ENCODE measurements around the gene C19orf12. TPM values are rescaled to one million over a fixed set of nuclear protein-coding genes. Genes with fewer than 3 reads are reported as not detected.
A peak's percentile ranks its signal among the peaks of the same experiment; 100 is the strongest.

The C19orf12 gene
- total and polyA plus RNA-seq, 2 of the 13 experiments (the other 11 are each of a cell fraction or from before 2014, with no cell fraction given): 17.7 to 34.4 TPM

- TF ChIP-seq SRSF1 (optimal IDR thresholded peaks at IDR 0.05; ENCODE audit: low read depth, low read length) (no peak), AGO2 (optimal IDR thresholded peaks at IDR 0.05; ENCODE audit: low read depth, low read length) (no peak), HNF4A (CRISPR knock-in tag; IDR thresholded peaks at IDR 0.05) (peak; percentile 71), PITX1 (CRISPR knock-in tag; IDR thresholded peaks at IDR 0.05) (peak; percentile 16; the same call in 1 of the 2 replicates), ZNF768 (CRISPR knock-in tag; IDR thresholded peaks at IDR 0.05) (0 out of 2 replicates have a peak, but pooled peaks have one; percentile 12)
Measured at GRCh38 chr19:29678484-29679106, 36.5 kb downstream of the C19orf12 start (continued).

- intact Hi-C loops (cut with micrococcal nuclease; ENCODE audit: unreplicated experiment): no loop called here
- H3K9me3 ChIP-seq (ENCODE audit: low read length): no peaks in the 10 kb centered on the region
- FAIRE-seq (no peak), ATAC-seq (peak; percentile 28; the same call in 2 of the 3 replicates), DNase-seq (ENCODE audit: low spot score) (no peak)
- TF ChIP-seq ETV6 (CRISPR knock-in tag; conservative IDR thresholded peaks at IDR 0.05) (no peak), HMG20B (CRISPR knock-in tag; conservative IDR thresholded peaks at IDR 0.05) (no peak), AGO2 (optimal IDR thresholded peaks at IDR 0.05; ENCODE audit: low read depth, low read length) (peak; percentile 33), ZNF598 (CRISPR knock-in tag; IDR thresholded peaks at IDR 0.05; ENCODE audit: borderline replicate concordance) (no peak)
- TF ChIP-seq, protein P1, sequence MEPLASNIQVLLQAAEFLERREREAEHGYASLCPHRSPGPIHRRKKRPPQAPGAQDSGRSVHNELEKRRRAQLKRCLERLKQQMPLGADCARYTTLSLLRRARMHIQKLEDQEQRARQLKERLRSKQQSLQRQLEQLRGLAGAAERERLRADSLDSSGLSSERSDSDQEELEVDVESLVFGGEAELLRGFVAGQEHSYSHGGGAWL (CRISPR knock-in tag; IDR thresholded peaks at IDR 0.05): no peak
- WGBS (ENCODE audit: low lambda C conversion rate): 94% methylated on average over 18 of the region's 23 CpGs
- no peaks in the 10 kb centered on the region for H3K79me2 ChIP-seq (ENCODE audit: insufficient read depth, low read length)
- no peak overlapping the region for H2AFZ ChIP-seq (ENCODE audit: low read length)
- no peak overlapping the region for H3K4me2 ChIP-seq (ENCODE audit: low read depth, low read length)
- H3K4me1 ChIP-seq (ENCODE audit: insufficient read depth, low read length): peaks cover 31% of the 10 kb centered on the region
- H3K36me3 ChIP-seq (replicated peaks in 1 of 2; ENCODE audit: control insufficient read depth in 1 of 2, insufficient read depth in 2 of 2, low read length in 2 of 2): peaks cover 0 to 9% of the 10 kb centered on the region in 2 experiments; a peak in 2 of 5 replicates
- CTCF ChIA-PET (ENCODE audit: low intra/inter-chr PET ratio, low total read pairs): no interaction called here
- peaks cover 3 to 10% of the 10 kb centered on the region in 2 experiments; a peak in 4 of 5 replicates for H3K27me3 ChIP-seq (ENCODE audit: control insufficient read depth in 1 of 2, insufficient read depth in 2 of 2, low read length in 2 of 2)
- in situ Hi-C loops (cut with HindIII; ENCODE audit: extremely low pct_ligation_motif_present, low pct_unique_long_range_greater_than_20kb): no loop called here
- no peaks in the 10 kb centered on the region for H4K20me1 ChIP-seq (ENCODE audit: insufficient read depth, low read length)
- H3K27ac ChIP-seq (ENCODE audit: extremely low read length, insufficient read depth, low read length): no peak overlapping the region
- no TSS peak for BruUV-seq (replicated peaks)
- H3K4me3 ChIP-seq (replicated peaks in 1 of 3; ENCODE audit: insufficient read depth in 1 of 3, low read depth in 2 of 3, low read length in 3 of 3): no peak overlapping the region
- H3K9ac ChIP-seq (ENCODE audit: insufficient read depth, low read depth, low read length): no peak overlapping the region
- POLR2A ChIA-PET: no interaction called here
Measured at GRCh38 chr19:29677001-29677817, 37.9 kb downstream of the C19orf12 start.
